ENCODE results near the gene ZSCAN10. TPM values are rescaled to one million over a fixed set of nuclear protein-coding genes. Genes with fewer than 3 reads are reported as not detected.

Gene ZSCAN10
- total RNA-seq, 1 experiment from 2014 or later = not detected

- H3K36me3 ChIP-seq (ENCODE audit: low read depth, low read length) = no peaks in the 10 kb centered on the region
- no peaks in the 10 kb centered on the region for H3K27me3 ChIP-seq (ENCODE audit: low read length)
- H3K9ac ChIP-seq (ENCODE audit: low read length) = no peak overlapping the region
- BruUV-seq (replicated peaks) = no TSS peak
- ChIA-PET POLR2A (ENCODE audit: unreplicated experiment) (no interaction called here), CTCF (no interaction called here)
- no peaks in the 10 kb centered on the region for H3K9me2 ChIP-seq (replicated peaks; ENCODE audit: low read length)
- no peaks in the 10 kb centered on the region for H4K20me1 ChIP-seq (ENCODE audit: low read length)
- no peaks in the 10 kb centered on the region for H3F3A ChIP-seq (ENCODE audit: low read length, unreplicated experiment)
- no peak overlapping the region for H3K27ac ChIP-seq (ENCODE audit: low read length)
- TF ChIP-seq EZH2 (IDR thresholded peaks at IDR 0.05; ENCODE audit: low read length, unreplicated experiment) (no peak), EZH2phosphoT487 (IDR thresholded peaks at IDR 0.05; ENCODE audit: borderline replicate concordance, low read length) (no peak), CTCF (conservative IDR thresholded peaks at IDR 0.05; ENCODE audit: low read depth, low read length) (no peak)
- no peak overlapping the region for H2AFZ ChIP-seq (ENCODE audit: low read length)
- H3K4me1 ChIP-seq (ENCODE audit: insufficient read depth, low read length) = 0 out of 2 replicates have a peak, but pooled peaks cover 4% of the 10 kb centered on the region
- intact Hi-C loops (cut with micrococcal nuclease) = no loop called here
- ATAC-seq (no peak), DNase-seq (no peak)
- no peak overlapping the region for H3K4me3 ChIP-seq (ENCODE audit: low read length)
- no peaks in the 10 kb centered on the region for H3K9me3 ChIP-seq (ENCODE audit: low read length)
- H3K4me2 ChIP-seq (ENCODE audit: low read length) = no peak overlapping the region
- H3K79me2 ChIP-seq (ENCODE audit: low read length) = no peaks in the 10 kb centered on the region
Observed at GRCh38 chr16:3099395-3099731, 269 bp upstream of the ZSCAN10 start.

GRCh38 chr16:3097266-3097665 is 1.8 kb downstream of the ZSCAN10 start:
- TF ChIP-seq EZH2phosphoT487 (IDR thresholded peaks at IDR 0.05; ENCODE audit: borderline replicate concordance, low read length) (no peak), CTCF (conservative IDR thresholded peaks at IDR 0.05; ENCODE audit: low read depth, low read length) (no peak), EZH2 (IDR thresholded peaks at IDR 0.05; ENCODE audit: low read length, unreplicated experiment) (no peak)
- Histone ChIP-seq H2AFZ (ENCODE audit: low read length) (no peak overlapping the region), H3K4me2 (ENCODE audit: low read length) (no peak overlapping the region), H3K27me3 (ENCODE audit: low read length) (no peaks in the 10 kb centered on the region), H3K9me2 (replicated peaks; ENCODE audit: low read length) (no peaks in the 10 kb centered on the region), H4K20me1 (ENCODE audit: low read length) (no peaks in the 10 kb centered on the region), H3K9me3 (ENCODE audit: low read length) (no peaks in the 10 kb centered on the region), H3K27ac (ENCODE audit: low read length) (no peak overlapping the region), H3K4me1 (ENCODE audit: insufficient read depth, low read length) (0 out of 2 replicates have a peak, but pooled peaks cover 4% of the 10 kb centered on the region), H3K36me3 (ENCODE audit: low read depth, low read length) (no peaks in the 10 kb centered on the region), H3F3A (ENCODE audit: low read length, unreplicated experiment) (no peaks in the 10 kb centered on the region), H3K79me2 (ENCODE audit: low read length) (no peaks in the 10 kb centered on the region), H3K4me3 (ENCODE audit: low read length) (no peak overlapping the region), H3K9ac (ENCODE audit: low read length) (no peak overlapping the region)
- ChIA-PET POLR2A (ENCODE audit: unreplicated experiment) (no interaction called here), CTCF (no interaction called here)
- intact Hi-C loops (cut with micrococcal nuclease) = no loop called here
- BruUV-seq (replicated peaks) = no TSS peak
- DNase-seq (no peak), ATAC-seq (no peak)

DNA sequence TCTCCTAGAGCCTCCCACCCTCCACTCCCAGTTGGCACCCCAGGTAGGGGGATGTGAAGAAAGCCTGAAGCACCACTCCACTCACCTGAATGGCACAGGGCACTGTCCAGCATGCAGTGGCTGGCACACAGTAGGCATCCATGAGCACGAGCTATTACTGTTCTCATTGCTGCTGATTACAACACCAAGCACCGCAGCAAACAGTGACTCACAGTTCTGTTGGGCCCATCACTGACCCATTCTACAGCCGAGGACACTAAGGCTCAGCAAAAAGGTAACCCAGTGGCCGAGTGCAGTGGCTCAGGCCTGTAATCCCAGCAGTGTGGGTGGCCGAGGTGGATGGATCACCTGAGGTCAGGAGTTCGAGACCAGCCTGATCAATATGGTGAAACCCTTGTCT is 2.7 kb downstream of the ZSCAN10 start:
- H3K4me1 ChIP-seq (ENCODE audit: insufficient read depth, low read length) = 0 out of 2 replicates have a peak, but pooled peaks cover 4% of the 10 kb centered on the region
- no peak overlapping the region for H3K4me3 ChIP-seq (ENCODE audit: low read length)
- CTCF ChIA-PET = no interaction called here
- H3K36me3 ChIP-seq (ENCODE audit: low read depth, low read length) = no peaks in the 10 kb centered on the region
- no peak for DNase-seq
- H3F3A ChIP-seq (ENCODE audit: low read length, unreplicated experiment) = no peaks in the 10 kb centered on the region
- no peaks in the 10 kb centered on the region for H3K79me2 ChIP-seq (ENCODE audit: low read length)
- POLR2A ChIA-PET (ENCODE audit: unreplicated experiment) = no interaction called here
- no TSS peak for BruUV-seq (replicated peaks)
- H4K20me1 ChIP-seq (ENCODE audit: low read length) = no peaks in the 10 kb centered on the region
- no peaks in the 10 kb centered on the region for H3K9me2 ChIP-seq (replicated peaks; ENCODE audit: low read length)
- no peak overlapping the region for H2AFZ ChIP-seq (ENCODE audit: low read length)
- ATAC-seq = no peak
- no peak overlapping the region for H3K9ac ChIP-seq (ENCODE audit: low read length)
- TF ChIP-seq CTCF (conservative IDR thresholded peaks at IDR 0.05; ENCODE audit: low read depth, low read length) (no peak), EZH2 (IDR thresholded peaks at IDR 0.05; ENCODE audit: low read length, unreplicated experiment) (no peak), EZH2phosphoT487 (IDR thresholded peaks at IDR 0.05; ENCODE audit: borderline replicate concordance, low read length) (no peak)
- H3K27me3 ChIP-seq (ENCODE audit: low read length) = no peaks in the 10 kb centered on the region
- H3K9me3 ChIP-seq (ENCODE audit: low read length) = no peaks in the 10 kb centered on the region
- no peak overlapping the region for H3K27ac ChIP-seq (ENCODE audit: low read length)
- intact Hi-C loops (cut with micrococcal nuclease) = no loop called here
- no peak overlapping the region for H3K4me2 ChIP-seq (ENCODE audit: low read length)

All from PC-3 (cell line).